Activated T-cell treated with anti-CD3 and anti-CD28 coated beads for 48 hours (primary cell): ENCODE measurements around the gene SLC8A2.

Experiments
- DNase-seq: peaks from one replicate; pipeline ENCODE4 v3.0.0-alpha.2; 2020; ENCODE audit warnings: low read depth

SLC8A2 gene

GRCh38 chr19:47379381-47379938 lies 92.2 kb downstream of the SLC8A2 start:
- no peak for DNase-seq

GRCh38 chr19:47378246-47378645 lies 93.4 kb downstream of the SLC8A2 start:
- DNase-seq: no peak
